IMR-90 (cell line): ENCODE results near the gene MAML3. TPM values are rescaled to one million over a fixed set of nuclear protein-coding genes. Genes with fewer than 3 reads are reported as not detected.
A peak's percentile ranks its signal among the peaks of the same experiment; 100 is the strongest.

Experiments used
- ATAC-seq: fragments of 200-7000 bp; cut with Tn5 transposase; 2 replicates; pipeline ENCODE4 v1.9.1; 2020; ENCODE audit warnings: low read depth, mild to moderate bottlenecking, moderate library complexity
- BruUV-seq: library from RNA; stranded (reverse); fragments of 400-500 nt; replicated peaks from 2 replicates; lab custom pipeline; 2021; lab: Mats Ljungman, UMichigan
- CTCF ChIA-PET: fragments of 300-600 bp; formaldehyde crosslinking; extraction: SDS; loops from one replicate; lab custom pipeline; 2021; ENCODE audit warnings: antibody characterized with exemption; lab: Yijun Ruan, JAX
- POLR2A ChIA-PET: fragments of 300-600 bp; sonication (Branson Sonifier 250); formaldehyde crosslinking; loops from one replicate; lab custom pipeline; 2022; ENCODE audit warnings: antibody characterized with exemption; ENCODE audit not compliant: unreplicated experiment; lab: Charles Lee
- DNase-seq: peaks from one replicate; pipeline ENCODE4 v3.0.0; 2013
- H2AFZ ChIP-seq: replicated peaks from 2 replicates; pipeline ENCODE3; 2013; ENCODE audit warnings: low read length, mild to moderate bottlenecking; ENCODE audit not compliant: poor library complexity
- H2AK5ac ChIP-seq: 2 replicates; pipeline ENCODE4 v1.6.1; 2013; ENCODE audit warnings: low read depth, low read length, inconsistent platforms
- H2AK9ac ChIP-seq: replicated peaks from 2 replicates; pipeline ENCODE3; 2013; ENCODE audit warnings: mild to moderate bottlenecking, low read depth, low read length, moderate library complexity; ENCODE audit not compliant: poor library complexity
- H2BK120ac ChIP-seq: 2 replicates; pipeline ENCODE4 v1.6.1; 2013; ENCODE audit warnings: low read depth, low read length, inconsistent platforms
- H2BK15ac ChIP-seq: 3 replicates; pipeline ENCODE4 v1.6.1; 2013; ENCODE audit warnings: low read depth, low read length, inconsistent platforms
- H2BK20ac ChIP-seq: 2 replicates; pipeline ENCODE4 v1.6.1; 2013; ENCODE audit warnings: low read depth, mild to moderate bottlenecking, inconsistent platforms, low read length, moderate library complexity
- H2BK5ac ChIP-seq: 2 replicates; pipeline ENCODE4 v1.6.1; 2013; ENCODE audit warnings: mild to moderate bottlenecking, low read depth, low read length, inconsistent platforms; ENCODE audit not compliant: poor library complexity, severe bottlenecking
- H3K14ac ChIP-seq: replicated peaks from 2 replicates; pipeline ENCODE4 v1.6.1; 2013; ENCODE audit warnings: low read depth, low read length, inconsistent platforms
- H3K18ac ChIP-seq: 2 replicates; pipeline ENCODE4 v1.6.1; 2013; ENCODE audit warnings: low read depth, low read length, control low read depth
- H3K23ac ChIP-seq: 2 replicates; pipeline ENCODE4 v1.6.1; 2013; ENCODE audit warnings: low read depth, low read length, inconsistent platforms
- H3K27ac ChIP-seq: 2 replicates; pipeline ENCODE4 v1.5.1; 2013; ENCODE audit warnings: mild to moderate bottlenecking, control low read depth, low read length; ENCODE audit not compliant: insufficient read depth
- H3K27me3 ChIP-seq: 2 replicates; pipeline ENCODE4 v1.6.1; 2013; ENCODE audit warnings: low read length; ENCODE audit not compliant: control insufficient read depth, insufficient read depth
- H3K36me3 ChIP-seq: 2 replicates; pipeline ENCODE4 v1.6.1; 2013; ENCODE audit warnings: low read length, mixed read lengths; ENCODE audit not compliant: control insufficient read depth, insufficient read depth
- H3K4ac ChIP-seq: 2 replicates; pipeline ENCODE4 v1.6.1; 2013; ENCODE audit warnings: low read depth, low read length, inconsistent platforms
- H3K4me1 ChIP-seq: 2 replicates; pipeline ENCODE4 v1.6.1; 2013; ENCODE audit warnings: low read length, mixed read lengths; ENCODE audit not compliant: control insufficient read depth, insufficient read depth
- H3K4me2 ChIP-seq: 2 replicates; pipeline ENCODE4 v1.6.1; 2013; ENCODE audit warnings: low read depth, mild to moderate bottlenecking, control low read depth, low read length, moderate library complexity
- H3K4me3 ChIP-seq: 2 replicates; pipeline ENCODE4 v1.5.1; 2013; ENCODE audit warnings: low read depth, mild to moderate bottlenecking, control low read depth, low read length, moderate library complexity; ENCODE audit not compliant: insufficient read depth
- H3K56ac ChIP-seq: 2 replicates; pipeline ENCODE4 v1.6.1; 2013; ENCODE audit warnings: low read length, inconsistent platforms; ENCODE audit not compliant: insufficient read depth; ENCODE audit errors: extremely low read depth
- H3K79me1 ChIP-seq, 2 experiments: 2 replicates each; pipeline ENCODE4 v1.6.1; 2013; ENCODE audit warnings: low read length in 2 of 2, inconsistent platforms in 1 of 2, low read depth in 1 of 2
- H3K9ac ChIP-seq: 2 replicates; pipeline ENCODE4 v1.6.1; 2013; ENCODE audit warnings: low read depth, low read length, control low read depth
- H3K9me1 ChIP-seq: 2 replicates; pipeline ENCODE4 v1.6.1; 2013; ENCODE audit warnings: low read length, inconsistent platforms; ENCODE audit not compliant: insufficient read depth
- H3K9me3 ChIP-seq: 2 replicates; pipeline ENCODE4 v1.6.1; 2013; ENCODE audit warnings: low read length; ENCODE audit not compliant: control insufficient read depth, insufficient read depth
- H4K20me1 ChIP-seq: 2 replicates; pipeline ENCODE4 v1.6.1; 2013; ENCODE audit warnings: low read length, inconsistent platforms; ENCODE audit not compliant: insufficient read depth
- H4K5ac ChIP-seq: 2 replicates; pipeline ENCODE4 v1.6.1; 2013; ENCODE audit warnings: mild to moderate bottlenecking, low read depth, low read length, control low read depth
- H4K8ac ChIP-seq, 2 experiments: 2 replicates each; pipeline ENCODE4 v1.6.1; 2013; ENCODE audit warnings: low read depth in 2 of 2, low read length in 2 of 2, control low read depth in 1 of 2, inconsistent platforms in 1 of 2
- H4K91ac ChIP-seq: 2 replicates; pipeline ENCODE4 v1.6.1; 2013; ENCODE audit warnings: low read depth, low read length, inconsistent platforms; ENCODE audit not compliant: insufficient read depth
- MAZ ChIP-seq: IDR thresholded peaks from 2 replicates; pipeline ENCODE4 v1.6.1; 2012; ENCODE audit warnings: low read depth, mild to moderate bottlenecking, low read length, improper control_type of control experiment, moderate library complexity, borderline replicate concordance
- POLR2A ChIP-seq: IDR thresholded peaks from 2 replicates; pipeline ENCODE4 v1.6.1; 2012; ENCODE audit warnings: mild to moderate bottlenecking, low read depth, low read length
- WGBS, 2 experiments: methylation state at CpG; one replicate each; pipeline versions ENCODE4 v1.1.5 to v1.1.7; 2013; ENCODE audit warnings: missing lambda C conversion rate in 2 of 2; ENCODE audit not compliant: insufficient read length in 1 of 2; ENCODE audit errors: extremely low coverage in 2 of 2; 5-methylcytosine and 5-hydroxymethylcytosine counted together
- dilution Hi-C: fragments of 300-500 bp; cut with HindIII; formaldehyde crosslinking; loops from one replicate; pipeline ENCODE4 v1.14.3; 2018; ENCODE audit warnings: low sequenced_read_pairs; ENCODE audit not compliant: unreplicated experiment
- in situ Hi-C: fragments of 300-500 bp; cut with MboI; formaldehyde crosslinking; loops from 3 replicates; pipeline ENCODE4 v1.14.3; 2019; ENCODE audit warnings: low sequenced_read_pairs, inconsistent platforms, mixed read lengths
- intact Hi-C: fragments of 100-400 bp; cut with micrococcal nuclease; formaldehyde crosslinking; loops from 2 replicates; pipeline ENCODE4 v1.10.0; 2022
- polyA plus RNA-seq, 3 experiments: library from polyadenylated mRNA; depleted of rRNA; stranded (reverse); fragments of >200 nt; gene quantifications; 2 replicates each; pipeline ENCODE4 v1.2.3, GENCODE V29; 2012; ENCODE audit warnings: low replicate concordance in 1 of 3
- total RNA-seq: library from RNA; depleted of rRNA; stranded (reverse); fragments of >200 nt; gene quantifications from 2 replicates; pipeline ENCODE4 v1.2.3, GENCODE V29; 2012

The MAML3 gene
- total and polyA plus RNA-seq, 2 of the 4 experiments (the other 2 are of a cell fraction), result 0.90 to 1.7 TPM

DNA sequence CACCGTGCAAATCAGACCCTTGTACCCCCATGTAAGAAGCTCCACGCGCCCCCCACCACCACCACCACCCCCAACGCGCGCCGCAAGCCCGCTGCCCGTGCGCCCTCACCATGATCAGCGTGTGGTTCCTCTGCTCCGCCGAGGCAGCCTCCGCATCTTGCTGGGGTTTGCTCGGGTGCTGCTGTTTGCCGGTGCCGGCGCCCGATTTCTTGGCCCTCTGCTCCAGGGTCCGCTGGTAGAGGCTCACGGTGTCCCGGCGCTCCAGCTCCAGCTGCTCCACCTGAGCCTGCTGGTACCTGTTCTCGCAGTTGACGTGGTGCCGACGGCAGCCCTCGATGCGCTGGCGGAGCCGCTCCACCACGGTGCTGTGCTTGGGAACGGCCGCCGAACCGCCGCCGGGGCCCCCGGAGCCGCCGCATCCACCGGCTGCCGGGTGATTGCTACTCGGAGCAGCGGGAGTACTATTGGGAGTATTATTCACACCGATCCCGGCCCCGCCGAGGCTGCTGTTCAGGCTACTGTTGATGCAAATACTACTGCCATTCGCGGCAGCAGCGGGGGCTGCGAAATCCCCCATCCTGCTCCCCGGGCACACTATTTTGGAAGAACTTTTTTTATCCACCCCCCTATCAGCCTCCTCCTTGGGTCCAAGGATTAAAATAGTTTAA is 1.1 kb downstream of the MAML3 start:
- H3K9me3 ChIP-seq, result no peaks in the 10 kb centered on the region
- H3K36me3 ChIP-seq, result no peaks in the 10 kb centered on the region
- H3K23ac ChIP-seq, result peak overlapping the region; percentile 84
- no peaks in the 10 kb centered on the region for H4K20me1 ChIP-seq
- H3K4me3 ChIP-seq, result peak overlapping the region; percentile 90
- H3K27ac ChIP-seq, result peak overlapping the region; percentile 95
- H2BK15ac ChIP-seq, result 0 out of 3 replicates have a peak overlapping the region, but pooled peaks have one; percentile 48
- DNase-seq (peak; percentile 44), ATAC-seq (no peak)
- H3K79me1 ChIP-seq, result peaks cover 0 to 12% of the 10 kb centered on the region in 2 experiments; a peak in 2 of 4 replicates
- no TSS peak for BruUV-seq
- peak overlapping the region; percentile 26; the same call in 1 of the 2 replicates for H3K18ac ChIP-seq
- peak overlapping the region; percentile 66; the same call in 1 of the 2 replicates for H4K91ac ChIP-seq
- ChIA-PET CTCF (no interaction called here), POLR2A (no interaction called here)
- H2BK5ac ChIP-seq, result peak overlapping the region; percentile 90
- H3K56ac ChIP-seq, result peak overlapping the region; percentile 67
- peak overlapping the region; percentile 13; the same call in 1 of the 2 replicates for H2AK5ac ChIP-seq
- in situ Hi-C loops (loop anchor here (5.0 to 10.0 kb wide), 4 partner anchors 99 to 418 kb away; no protein-coding TSS in a partner anchor), dilution Hi-C loops (no loop called here), intact Hi-C loops (loop anchor here (1.0 to 5.0 kb wide), 6 partner anchors 101 to 699 kb away; no protein-coding TSS in a partner anchor)
- peak overlapping the region; percentile 87 for H3K9ac ChIP-seq
- no peak overlapping the region; the same call in 1 of the 2 replicates for H2BK20ac ChIP-seq
- peak overlapping the region; percentile 79 for H2BK120ac ChIP-seq
- no peaks in the 10 kb centered on the region; the same call in 1 of the 2 replicates for H3K4me1 ChIP-seq
- no peaks in the 10 kb centered on the region for H3K27me3 ChIP-seq
- H4K5ac ChIP-seq, result no peak overlapping the region; the same call in 1 of the 2 replicates
- H4K8ac ChIP-seq, result peak overlapping the region; percentile 30 to 59; a peak in 2 of 4 replicates
- H3K9me1 ChIP-seq, result no peaks in the 10 kb centered on the region
- H2AK9ac ChIP-seq, result peak overlapping the region; percentile 52
- H3K14ac ChIP-seq, result peak overlapping the region; percentile 77
- H3K4me2 ChIP-seq, result peak overlapping the region; percentile 84
- 1% methylated on average over 39 of the region's 54 CpGs; no CpG with 5 or more reads in 1 of the 2 experiments for WGBS, 2 experiments
- peak overlapping the region; percentile 80 for H3K4ac ChIP-seq
- TF ChIP-seq POLR2A, result peak; percentile 42; the same call in 1 of the 2 replicates
- TF ChIP-seq MAZ, result no peak; the same call in 1 of the 2 replicates
- peak overlapping the region; percentile 96 for H2AFZ ChIP-seq
